K562 (cell line): ENCODE measurements around the gene GOLGA8A. TPM values are rescaled to one million over a fixed set of nuclear protein-coding genes. Genes with fewer than 3 reads are reported as not detected.

ENCODE experiments used
- ARNT ChIP-seq, 2 experiments: fragments of 450-650 bp; IDR thresholded peaks; 2 replicates each; pipeline ENCODE4 v1.6.1; 2016; ENCODE audit warnings: mild to moderate bottlenecking in 1 of 2
- FUS ChIP-seq: fragments of 200-400 bp; formaldehyde crosslinking; optimal IDR thresholded peaks from 2 replicates; pipeline ENCODE3; 2017; ENCODE audit warnings: low read depth, low read length
- HMG20B ChIP-seq: fragments of 250-450 bp; sonication (Bioruptor Pico); IDR thresholded peaks from 2 replicates; pipeline ENCODE4 v1.5.0; 2021; ENCODE audit warnings: mild to moderate bottlenecking
- MGA ChIP-seq: fragments of 450-650 bp; IDR thresholded peaks from 2 replicates; pipeline ENCODE4 v1.6.1; 2016; ENCODE audit warnings: mild to moderate bottlenecking, moderate library complexity
- MYBL2 ChIP-seq, 2 experiments: fragments of 450-650 bp in 1 of 2; sonication (generic) in 1 of 2; formaldehyde crosslinking in 1 of 2; IDR thresholded peaks; 2 replicates each; pipeline versions ENCODE4 v1.6.1 to v1.8.1; 2017 to 2022; ENCODE audit warnings: borderline replicate concordance in 1 of 2, inconsistent platforms in 1 of 2, low read depth in 1 of 2, mild to moderate bottlenecking in 1 of 2, missing genetic modification reagents in 1 of 2, moderate library complexity in 1 of 2
- NCOR1 ChIP-seq: fragments of 450-650 bp; IDR thresholded peaks from 2 replicates; pipeline ENCODE4 v1.6.1; 2016; ENCODE audit warnings: mild to moderate bottlenecking, moderate library complexity
- PHF8 ChIP-seq: fragments of 200-600 bp; sonication (generic); IDR thresholded peaks from 2 replicates; pipeline ENCODE4 v1.6.1; 2012; ENCODE audit warnings: mixed run types, mild to moderate bottlenecking, inconsistent platforms, low read length, moderate library complexity, borderline replicate concordance
- RFX1 ChIP-seq: fragments of 450-650 bp; IDR thresholded peaks from 2 replicates; pipeline ENCODE4 v1.6.1; 2016; ENCODE audit warnings: mild to moderate bottlenecking, moderate library complexity
- RHOXF2B ChIP-seq: fragments of 250-450 bp; sonication (Bioruptor Pico); conservative IDR thresholded peaks from 2 replicates; pipeline ENCODE4 v1.5.1; 2021
- SMARCA4 ChIP-seq: fragments of 450-650 bp; IDR thresholded peaks from 2 replicates; pipeline ENCODE4 v1.6.1; 2016
- SMARCB1 ChIP-seq: IDR thresholded peaks from 2 replicates; pipeline ENCODE4 v1.6.1; 2011; ENCODE audit warnings: improper control_type of control experiment, low read depth; ENCODE audit not compliant: insufficient read length
- SNRNP70 ChIP-seq: fragments of 200-400 bp; formaldehyde crosslinking; optimal IDR thresholded peaks from 2 replicates; pipeline ENCODE3; 2017; ENCODE audit warnings: low read depth, low read length
- ZBTB11 ChIP-seq, 3 experiments: fragments of 200-800 bp in 1 of 3; fragments of 250-450 bp in 1 of 3; fragments of 450-650 bp in 1 of 3; sonication (Bioruptor Pico) in 1 of 3; sonication (Bioruptor generic) in 1 of 3; formaldehyde crosslinking in 1 of 3; IDR thresholded peaks; 2 replicates each; pipeline versions ENCODE4 v1.6.1 to v1.8.0; 2016 to 2022; ENCODE audit warnings: mild to moderate bottlenecking in 2 of 3, missing genetic modification characterization in 2 of 3, missing compliant biosample characterization in 1 of 3, moderate library complexity in 1 of 3
- ZC3H8 ChIP-seq: fragments of 450-650 bp; IDR thresholded peaks from 2 replicates; pipeline ENCODE4 v1.6.1; 2017
- ZNF551 ChIP-seq: fragments of 250-450 bp; sonication (Bioruptor Pico); IDR thresholded peaks from 2 replicates; pipeline ENCODE4 v1.5.0; 2021; ENCODE audit warnings: mild to moderate bottlenecking, moderate library complexity
- polyA plus RNA-seq, 8 experiments: library from polyadenylated mRNA; depleted of rRNA in 4 of 8; stranded (reverse) in 5 of 8; unstranded in 3 of 8; fragments of >200 nt; fragmentation: Nextera tagmentation in 2 of 8; fragmentation: Illumina TruSeq in 1 of 8; extraction: Ambion mirVana in 2 of 8; extraction: Trizol in 1 of 8; gene quantifications; 2 replicates each; pipeline versions ENCODE4 v1.2.1 to v1.2.3, GENCODE V29; 2011 to 2014; ENCODE audit warnings: inconsistent platforms in 1 of 8, missing spikeins in 1 of 8
- total RNA-seq, 7 experiments: library from RNA; depleted of rRNA in 6 of 7; stranded (reverse); fragments of >200 nt in 6 of 7; fragmentation: Illumina TruSeq in 2 of 7; extraction: Trizol in 2 of 7; gene quantifications; 2 replicates each; pipeline versions ENCODE4 v1.2.1 to v1.2.3, GENCODE V29; 2011 to 2021; ENCODE audit warnings: low replicate concordance in 1 of 7

The GOLGA8A gene
- total and polyA plus RNA-seq, 9 of the 15 experiments (the other 6 are each of a cell fraction or from before 2014, with no cell fraction given): 11.2 to 191 (median 56.3) TPM

DNA sequence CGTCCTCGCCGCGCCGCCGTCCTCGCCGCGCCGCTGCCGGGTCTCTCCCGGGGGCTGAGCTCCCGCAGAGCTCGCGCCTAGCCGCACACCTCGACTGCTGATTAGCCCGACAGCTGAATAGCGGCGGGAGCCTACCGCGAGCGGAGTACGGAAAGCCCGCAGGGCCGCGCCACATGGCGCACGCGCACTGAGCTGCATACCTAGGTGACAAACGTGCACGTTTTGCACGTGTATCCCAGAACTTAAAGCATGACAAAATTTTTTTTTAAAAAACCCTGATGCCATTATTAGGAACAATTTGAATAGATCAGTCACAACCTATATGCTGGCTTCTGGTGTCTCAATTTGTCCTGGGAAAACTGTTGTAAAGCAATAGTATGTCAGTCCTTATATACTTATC lies at the start of gene GOLGA8A (continued):
- TF ChIP-seq ZBTB11 (CRISPR knock-in tag; IDR thresholded peaks at IDR 0.05): no peak
- no peak for TF ChIP-seq RFX1
- TF ChIP-seq RHOXF2B: no peak
- TF ChIP-seq SNRNP70: no peak
- TF ChIP-seq MYBL2 (IDR thresholded peaks at IDR 0.05; ENCODE audit: low read depth): no peak
- TF ChIP-seq MYBL2 (CRISPR knock-in tag; IDR thresholded peaks at IDR 0.05; ENCODE audit: borderline replicate concordance): no peak
- no peak for TF ChIP-seq ARNT (IDR thresholded peaks at IDR 0.05)
- peak; percentile 99 for TF ChIP-seq MGA
- TF ChIP-seq HMG20B (CRISPR knock-in tag): no peak
- no peak for TF ChIP-seq SMARCB1
- no peak for TF ChIP-seq ZC3H8
- no peak for TF ChIP-seq FUS
- TF ChIP-seq ZNF551 (CRISPR knock-in tag): no peak
- TF ChIP-seq SMARCA4: no peak
- no peak for TF ChIP-seq NCOR1
- peak; percentile 53; the same call in 1 of the 2 replicates for TF ChIP-seq PHF8
